HEK293 (cell line): ENCODE data around the gene RDX.
A peak's percentile ranks its signal among the peaks of the same experiment; 100 is the strongest.

Source experiments
- CTCF ChIA-PET: fragments of 350-600 bp; formaldehyde crosslinking; extraction: SDS; loops from one replicate; lab custom pipeline; 2021; ENCODE audit warnings: antibody characterized with exemption; lab: Yijun Ruan, JAX
- POLR2A ChIA-PET: fragments of 300-600 bp; formaldehyde crosslinking; extraction: SDS; loops from one replicate; lab custom pipeline; 2020; ENCODE audit warnings: antibody characterized with exemption, inconsistent platforms; lab: Yijun Ruan, JAX
- H3K27ac ChIP-seq: fragments of 200-500 bp; sonication (Bioruptor generic); 2 replicates; pipeline ENCODE4 v1.5.1; 2014; ENCODE audit warnings: low read depth, low read length, control low read depth, inconsistent platforms; ENCODE audit errors: extremely low read depth
- H3K36me3 ChIP-seq, 2 experiments: fragments of 200-500 bp in 1 of 2; sonication (Bioruptor generic) in 1 of 2; 1 replicate in 1 of 2; 2 replicates in 1 of 2; pipeline ENCODE4 v1.5.1; 2014 to 2017; ENCODE audit warnings: inconsistent platforms in 2 of 2, low read length in 2 of 2; ENCODE audit not compliant: control insufficient read depth in 2 of 2, insufficient read depth in 1 of 2
- H3K4me1 ChIP-seq: fragments of 200-500 bp; sonication (Bioruptor generic); 2 replicates; pipeline ENCODE4 v1.5.1; 2014; ENCODE audit warnings: mild to moderate bottlenecking, low read length, inconsistent platforms; ENCODE audit not compliant: control insufficient read depth, insufficient read depth
- H3K4me3 ChIP-seq: 2 replicates; pipeline ENCODE4 v1.5.1; 2011; ENCODE audit warnings: low read depth, mild to moderate bottlenecking, control low read depth, low read length, moderate library complexity
- H3K9me3 ChIP-seq: fragments of 200-500 bp; sonication (Bioruptor generic); 2 replicates; pipeline ENCODE4 v1.5.1; 2014; ENCODE audit warnings: low read depth, low read length, inconsistent platforms; ENCODE audit not compliant: control insufficient read depth, insufficient read depth
- FEZF1 ChIP-seq: fragments of 450-650 bp; formaldehyde crosslinking; IDR thresholded peaks from 2 replicates; pipeline ENCODE4 v1.5.1; 2016; ENCODE audit warnings: missing biosample characterization, missing genetic modification characterization
- MEIS1 ChIP-seq: sonication (generic); formaldehyde crosslinking; IDR thresholded peaks from 2 replicates; pipeline ENCODE4 v1.8.1; 2022; ENCODE audit warnings: missing genetic modification reagents, mild to moderate bottlenecking, borderline replicate concordance
- OSR2 ChIP-seq: fragments of 450-650 bp; formaldehyde crosslinking; IDR thresholded peaks from 2 replicates; pipeline ENCODE4 v1.5.1; 2016; ENCODE audit warnings: missing biosample characterization, missing genetic modification characterization
- OVOL3 ChIP-seq: fragments of 450-650 bp; formaldehyde crosslinking; IDR thresholded peaks from 2 replicates; pipeline ENCODE4 v1.5.1; 2016; ENCODE audit warnings: missing biosample characterization, missing genetic modification characterization
- PRDM1 ChIP-seq: fragments of 450-650 bp; formaldehyde crosslinking; IDR thresholded peaks from 2 replicates; pipeline ENCODE4; 2016; ENCODE audit warnings: missing biosample characterization, missing genetic modification characterization
- PRDM6 ChIP-seq: fragments of 450-650 bp; formaldehyde crosslinking; IDR thresholded peaks from 2 replicates; pipeline ENCODE4 v1.5.1; 2017; ENCODE audit warnings: missing biosample characterization, missing genetic modification characterization
- SP3 ChIP-seq: fragments of 450-650 bp; formaldehyde crosslinking; IDR thresholded peaks from 2 replicates; pipeline ENCODE4 v1.5.1; 2016; ENCODE audit warnings: missing biosample characterization, missing genetic modification characterization
- YY2 ChIP-seq: fragments of 450-650 bp; formaldehyde crosslinking; IDR thresholded peaks from 2 replicates; pipeline ENCODE4 v1.5.1; 2016; ENCODE audit warnings: missing biosample characterization, missing genetic modification characterization
- ZBTB11 ChIP-seq: fragments of 450-650 bp; formaldehyde crosslinking; conservative IDR thresholded peaks from 2 replicates; pipeline ENCODE4 v1.5.1; 2016; ENCODE audit warnings: low read depth, missing biosample characterization, missing genetic modification characterization
- ZBTB21 ChIP-seq: fragments of 450-650 bp; formaldehyde crosslinking; IDR thresholded peaks from 2 replicates; pipeline ENCODE4 v1.5.1; 2017; ENCODE audit warnings: missing biosample characterization, missing genetic modification characterization
- ZNF133 ChIP-seq: fragments of 450-650 bp; formaldehyde crosslinking; IDR thresholded peaks from 2 replicates; pipeline ENCODE4 v1.5.1; 2016; ENCODE audit warnings: missing biosample characterization, missing genetic modification characterization
- ZNF660 ChIP-seq: fragments of 450-650 bp; IDR thresholded peaks from 2 replicates; pipeline ENCODE4 v1.5.1; 2018; ENCODE audit warnings: missing biosample characterization, mild to moderate bottlenecking, missing genetic modification characterization
- ZNF664 ChIP-seq: fragments of 450-650 bp; formaldehyde crosslinking; IDR thresholded peaks from 2 replicates; pipeline ENCODE4 v1.5.1; 2016; ENCODE audit warnings: missing biosample characterization, missing genetic modification characterization
- ZNF707 ChIP-seq: fragments of 450-650 bp; formaldehyde crosslinking; IDR thresholded peaks from 2 replicates; pipeline ENCODE4 v1.5.1; 2016; ENCODE audit warnings: missing biosample characterization, missing genetic modification characterization
- TF ChIP-seq, protein P1 (sequence below): fragments of 450-650 bp; formaldehyde crosslinking; IDR thresholded peaks from 2 replicates; pipeline ENCODE4 v1.5.1; 2017; ENCODE audit warnings: missing biosample characterization, missing genetic modification characterization

Gene RDX

GRCh38 chr11:110319501-110319900 is 23.1 kb upstream of the RDX start (continued):
- TF ChIP-seq ZNF664 (tag by site-specific recombination): no peak
- TF ChIP-seq ZNF707 (tag by site-specific recombination): no peak
- TF ChIP-seq ZNF133 (tag by site-specific recombination): no peak
- TF ChIP-seq ZBTB21 (tag by site-specific recombination): no peak

GRCh38 chr11:110318638-110319404 is 22.4 kb upstream of the RDX start:
- POLR2A ChIA-PET: interaction anchor here (0.7 to 2.6 kb wide), 4 partner anchors 11 to 42 kb away, joined by 3 to 9 read pairs (median 5); partner anchors contain the start of gene RDX
- no peaks in the 10 kb centered on the region for H3K9me3 ChIP-seq
- no peak overlapping the region for H3K4me3 ChIP-seq
- H3K27ac ChIP-seq: peak overlapping the region; percentile 26; the same call in 1 of the 2 replicates
- TF ChIP-seq SP3 (tag by site-specific recombination) (no peak), PRDM6 (tag by site-specific recombination) (0 out of 2 replicates have a peak, but pooled peaks have one; percentile 41), PRDM1 (peak; percentile 96), FEZF1 (tag by site-specific recombination) (peak; percentile 42; the same call in 1 of the 2 replicates)
- TF ChIP-seq, protein P1, sequence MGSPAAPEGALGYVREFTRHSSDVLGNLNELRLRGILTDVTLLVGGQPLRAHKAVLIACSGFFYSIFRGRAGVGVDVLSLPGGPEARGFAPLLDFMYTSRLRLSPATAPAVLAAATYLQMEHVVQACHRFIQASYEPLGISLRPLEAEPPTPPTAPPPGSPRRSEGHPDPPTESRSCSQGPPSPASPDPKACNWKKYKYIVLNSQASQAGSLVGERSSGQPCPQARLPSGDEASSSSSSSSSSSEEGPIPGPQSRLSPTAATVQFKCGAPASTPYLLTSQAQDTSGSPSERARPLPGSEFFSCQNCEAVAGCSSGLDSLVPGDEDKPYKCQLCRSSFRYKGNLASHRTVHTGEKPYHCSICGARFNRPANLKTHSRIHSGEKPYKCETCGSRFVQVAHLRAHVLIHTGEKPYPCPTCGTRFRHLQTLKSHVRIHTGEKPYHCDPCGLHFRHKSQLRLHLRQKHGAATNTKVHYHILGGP (tag by site-specific recombination): no peak
- TF ChIP-seq, all 188 proteins: peak for 3
- no peaks in the 10 kb centered on the region for H3K4me1 ChIP-seq
- CTCF ChIA-PET: interaction anchor here (0.7 to 1.0 kb wide), 3 partner anchors 19 to 27 kb away, joined by 3 to 7 read pairs (median 3); no protein-coding TSS in a partner anchor
- no peaks in the 10 kb centered on the region for H3K36me3 ChIP-seq

- POLR2A ChIA-PET: interaction anchor here (2.6 kb wide), 1 partner anchor 21 kb away, joined by 9 read pairs; the partner anchor contains the start of gene RDX
- CTCF ChIA-PET: interaction anchor here (0.8 to 1.0 kb wide), 2 partner anchors 18 to 46 kb away, joined by 3 to 7 read pairs; no protein-coding TSS in a partner anchor
- H3K4me1 ChIP-seq: no peaks in the 10 kb centered on the region
- no peak overlapping the region for H3K4me3 ChIP-seq
- no peak overlapping the region for H3K27ac ChIP-seq
- TF ChIP-seq ZNF660 (tag by site-specific recombination) (peak; percentile 66; the same call in 1 of the 2 replicates), ZBTB11 (tag by site-specific recombination) (no peak), OSR2 (tag by site-specific recombination) (peak; percentile 39; the same call in 1 of the 2 replicates), MEIS1 (0 out of 2 replicates have a peak, but pooled peaks have one; percentile 38), YY2 (no peak), OVOL3 (tag by site-specific recombination) (0 out of 2 replicates have a peak, but pooled peaks have one; percentile 14), FEZF1 (tag by site-specific recombination) (peak; percentile 40; the same call in 1 of the 2 replicates), PRDM6 (tag by site-specific recombination) (peak; percentile 42; the same call in 1 of the 2 replicates)
- TF ChIP-seq, all 188 proteins: peak for 6
- Histone ChIP-seq H3K9me3 (no peaks in the 10 kb centered on the region), H3K36me3 (no peaks in the 10 kb centered on the region)
These were observed 21.1 kb upstream of the RDX start for GRCh38 chr11:110317516-110317932.
